GM18907 (cell line): ENCODE measurements around the gene NUDT14.

ENCODE experiments used
- ATAC-seq: cut with Tn5 transposase; IDR thresholded peaks from one replicate; pipeline ENCODE4 v1.9.1; 2021; ENCODE audit warnings: mild to moderate bottlenecking, moderate library complexity; ENCODE audit not compliant: unreplicated experiment

The NUDT14 gene

GRCh38 chr14:105136401-105137322, 44.5 kb downstream of the NUDT14 start:
- no peak for ATAC-seq

GRCh38 chr14:105135700-105136395, 45.3 kb downstream of the NUDT14 start:
- ATAC-seq: no peak

DNA sequence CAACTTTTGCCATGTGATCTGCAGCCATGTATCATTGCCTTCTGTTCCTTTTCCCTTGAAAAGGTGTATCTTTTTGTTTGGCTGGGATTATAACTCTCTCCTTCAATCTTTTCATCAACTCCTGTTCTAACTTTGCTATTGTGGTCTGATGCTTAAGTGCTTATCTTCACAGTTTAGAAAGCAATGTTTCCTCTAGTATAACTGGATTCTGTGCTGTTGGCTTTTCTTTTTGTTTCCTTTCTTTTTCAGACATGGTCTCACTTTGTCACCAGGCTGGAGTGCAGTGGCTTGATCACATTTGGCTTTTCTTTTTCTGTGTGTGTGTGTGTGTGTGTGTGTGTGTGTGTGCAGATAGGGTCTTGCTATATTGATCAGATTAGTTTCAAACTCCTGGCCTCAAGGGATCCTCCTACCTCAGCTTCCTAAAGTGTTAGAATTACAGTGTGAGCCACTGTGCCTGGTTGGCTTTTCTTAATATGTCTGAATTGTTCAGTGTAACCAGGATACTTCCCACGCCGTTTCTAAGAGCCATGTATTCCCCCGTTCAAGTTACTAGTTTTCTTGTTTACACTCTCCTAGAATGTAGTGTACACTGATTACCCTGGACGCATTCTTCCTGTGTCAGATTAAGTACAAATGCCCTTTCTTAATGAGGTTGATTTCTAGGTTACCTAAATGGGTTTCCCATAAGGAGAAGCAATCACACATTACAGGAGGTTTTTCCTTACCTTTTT, 48.0 kb downstream of the NUDT14 start:
- no peak for ATAC-seq

- no peak for ATAC-seq
Measured at GRCh38 chr14:105131241-105131640, 49.9 kb downstream of the NUDT14 start.

- ATAC-seq: no peak
Measured at GRCh38 chr14:105128059-105128458, 53.1 kb downstream of the NUDT14 start.

- no peak for ATAC-seq
Measured at GRCh38 chr14:105126981-105127329, 54.2 kb downstream of the NUDT14 start.

DNA sequence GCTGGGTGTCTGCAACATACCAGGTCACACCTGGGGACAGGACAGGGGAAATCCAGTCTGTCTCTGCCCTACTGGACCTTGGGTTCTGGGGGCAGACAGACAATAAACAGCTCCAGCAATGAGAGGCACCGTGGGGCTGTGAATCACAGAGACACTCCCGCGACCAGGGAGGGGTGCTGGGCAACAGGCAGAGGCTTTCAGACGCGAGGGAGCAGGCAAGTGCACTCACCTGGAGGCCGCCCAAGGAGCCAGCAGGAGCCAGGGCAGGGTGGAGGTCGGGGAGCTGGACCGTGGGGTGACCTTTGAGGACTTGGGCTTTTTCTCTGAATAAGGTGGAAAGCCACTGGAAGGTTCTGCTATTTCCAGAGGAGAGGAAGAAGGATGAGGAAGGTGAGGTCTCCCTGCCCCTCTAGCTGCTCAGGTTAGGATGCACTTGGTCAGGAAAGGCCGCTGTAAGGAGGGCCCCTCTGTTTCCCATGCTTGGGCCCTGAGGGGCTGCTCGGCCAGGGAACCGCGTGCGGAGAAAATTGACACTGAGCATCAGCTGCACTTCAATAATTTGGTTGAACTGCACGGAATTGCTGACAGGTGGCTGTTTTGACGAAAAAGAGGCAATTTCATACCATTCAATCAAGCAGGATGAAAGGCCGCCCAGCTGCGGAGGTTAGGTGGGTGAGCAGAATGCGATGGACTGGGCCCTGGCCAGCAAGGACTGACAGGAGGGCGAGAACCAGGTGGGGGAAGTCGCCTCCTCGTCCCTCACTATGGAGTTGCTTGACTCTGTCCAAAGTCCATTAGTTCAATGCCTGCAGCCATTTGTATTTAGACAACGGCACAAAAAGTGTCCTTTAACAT, 54.8 kb downstream of the NUDT14 start:
- no peak for ATAC-seq

- ATAC-seq: no peak
Measured at GRCh38 chr14:105124823-105125222, 56.3 kb downstream of the NUDT14 start.

- no peak for ATAC-seq
Measured at GRCh38 chr14:105123981-105124765, 56.9 kb downstream of the NUDT14 start.

DNA sequence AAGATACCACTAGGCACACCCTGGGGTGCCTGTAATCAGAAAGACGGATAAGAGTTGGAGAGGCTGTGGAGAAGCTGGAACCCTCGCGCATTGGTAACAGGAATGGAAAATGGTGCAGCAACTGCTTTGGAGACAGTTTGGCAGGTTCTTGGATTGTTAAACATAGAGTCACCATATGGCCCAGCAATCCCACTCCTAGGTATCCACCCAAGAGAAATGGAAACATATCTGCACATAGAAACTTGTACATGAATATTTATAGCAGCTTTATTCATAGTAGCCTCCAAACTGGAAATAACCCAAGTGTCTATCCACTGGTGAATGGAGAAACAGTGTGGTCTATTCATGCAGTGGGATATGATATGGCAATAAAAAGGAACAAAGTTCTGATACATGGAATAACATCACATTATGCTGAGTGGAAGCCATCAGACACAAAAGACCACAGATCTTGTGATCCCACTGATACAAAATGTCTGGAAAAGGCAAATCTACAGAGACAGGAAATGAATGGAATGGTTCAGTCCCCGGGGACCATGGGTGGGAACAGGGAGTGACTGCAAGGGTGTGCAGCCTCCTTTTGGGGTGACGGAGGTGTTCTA, 57.9 kb downstream of the NUDT14 start:
- ATAC-seq: no peak
